Endothelial cell of umbilical vein (primary cell): ENCODE data around the gene TUBB2A. TPM values are rescaled to one million over a fixed set of nuclear protein-coding genes. Genes with fewer than 3 reads are reported as not detected.

Experiments
- BruUV-seq: library from RNA; stranded (reverse); fragments of 400-500 nt; replicated peaks from 2 replicates; lab custom pipeline; 2021; lab: Mats Ljungman, UMichigan
- CTCF ChIA-PET: fragments of 300-600, 350-600 bp; sonication (Branson Sonifier 250); formaldehyde crosslinking; loops from one replicate; lab custom pipeline; 2021; ENCODE audit warnings: antibody characterized with exemption, inconsistent platforms; lab: Charles Lee
- POLR2A ChIA-PET: fragments of 300-600, 350-600 bp; sonication (Branson Sonifier 250); formaldehyde crosslinking; loops from one replicate; lab custom pipeline; 2021; ENCODE audit warnings: antibody characterized with exemption, inconsistent platforms; lab: Charles Lee
- DNase-seq: peaks from one replicate; pipeline ENCODE4 v3.0.0-alpha.2; 2011; ENCODE audit warnings: low read depth, low spot score
- FAIRE-seq: peaks from 2 replicates; lab custom pipeline; 2011; peaks lifted over from hg19 to GRCh38; lab: Jason Lieb, UNC
- H2AFZ ChIP-seq: 2 replicates; pipeline ENCODE4 v1.6.0; 2012; ENCODE audit warnings: low read depth, low read length, control low read depth, inconsistent platforms
- H3K27ac ChIP-seq: 2 replicates; pipeline ENCODE4 v1.5.1; 2011; ENCODE audit warnings: low read depth, mild to moderate bottlenecking, control low read depth, low read length, moderate library complexity; ENCODE audit not compliant: insufficient read depth
- H3K27me3 ChIP-seq, 2 experiments: 2 replicates each; pipeline versions ENCODE4 v1.6.0 to v1.6.1; 2011; ENCODE audit warnings: low read length in 2 of 2, mixed read lengths in 1 of 2; ENCODE audit not compliant: control insufficient read depth in 2 of 2, insufficient read depth in 2 of 2
- H3K36me3 ChIP-seq, 2 experiments: 2 replicates in 1 of 2; 3 replicates in 1 of 2; pipeline ENCODE4 v1.5.1; 2011; ENCODE audit warnings: low read length in 2 of 2, mild to moderate bottlenecking in 1 of 2, moderate library complexity in 1 of 2; ENCODE audit not compliant: control insufficient read depth in 2 of 2, insufficient read depth in 2 of 2; ENCODE audit errors: extremely low read depth in 1 of 2
- H3K4me1 ChIP-seq: 3 replicates; pipeline ENCODE4 v1.5.1; 2011; ENCODE audit warnings: mild to moderate bottlenecking, low read length; ENCODE audit not compliant: control insufficient read depth, insufficient read depth; ENCODE audit errors: extremely low read depth
- H3K4me2 ChIP-seq: 2 replicates; pipeline ENCODE4 v1.6.1; 2011; ENCODE audit warnings: low read length, control low read depth, mixed read lengths; ENCODE audit not compliant: insufficient read depth
- H3K4me3 ChIP-seq, 3 experiments: fragments of 200-600 bp in 1 of 3; sonication (generic), shearing (Covaris generic) in 1 of 3; replicated peaks in 1 of 3; 2 replicates each; pipeline ENCODE4 v1.5.1; 2011 to 2016; ENCODE audit warnings: control low read depth in 3 of 3, low read length in 3 of 3, mild to moderate bottlenecking in 2 of 3, inconsistent platforms in 1 of 3, low read depth in 1 of 3, moderate library complexity in 1 of 3; ENCODE audit not compliant: insufficient read depth in 1 of 3
- H3K79me2 ChIP-seq: 2 replicates; pipeline ENCODE4 v1.6.0; 2012; ENCODE audit warnings: low read length, inconsistent platforms; ENCODE audit not compliant: control insufficient read depth, insufficient read depth
- H3K9ac ChIP-seq: replicated peaks from 2 replicates; pipeline ENCODE3; 2011; ENCODE audit warnings: low read length, control low read depth; ENCODE audit not compliant: insufficient read depth; ENCODE audit errors: extremely low read depth
- H3K9me1 ChIP-seq: replicated peaks from 3 replicates; pipeline ENCODE4 v1.6.0; 2011; ENCODE audit warnings: mild to moderate bottlenecking, low read length; ENCODE audit not compliant: control insufficient read depth, insufficient read depth; ENCODE audit errors: extremely low read depth
- H3K9me3 ChIP-seq: replicated peaks from 2 replicates; pipeline ENCODE4 v1.5.1; 2012; ENCODE audit warnings: low read length, inconsistent platforms; ENCODE audit not compliant: control insufficient read depth, insufficient read depth
- H4K20me1 ChIP-seq: replicated peaks from 2 replicates; pipeline ENCODE3; 2011; ENCODE audit warnings: mild to moderate bottlenecking, low read length; ENCODE audit not compliant: control insufficient read depth, insufficient read depth; ENCODE audit errors: extremely low read depth
- CTCF ChIP-seq, 2 donors: IDR thresholded peaks; 1 replicate in 1 of 2; 2 replicates in 1 of 2; pipeline ENCODE4 v1.5.1; 2011; ENCODE audit warnings: low read length in 2 of 2, mild to moderate bottlenecking in 2 of 2, moderate library complexity in 2 of 2, control low read depth in 1 of 2, inconsistent platforms in 1 of 2, low read depth in 1 of 2; ENCODE audit not compliant: insufficient read depth in 1 of 2; ENCODE audit errors: extremely low read depth in 1 of 2
- EZH2 ChIP-seq: IDR thresholded peaks from 2 replicates; pipeline ENCODE4 v1.6.1; 2012; ENCODE audit warnings: borderline replicate concordance, low read depth, mild to moderate bottlenecking, moderate library complexity, low read length, inconsistent platforms; ENCODE audit not compliant: severe bottlenecking
- FOS ChIP-seq: IDR thresholded peaks from 2 replicates; pipeline ENCODE4 v1.6.1; 2011; ENCODE audit warnings: mild to moderate bottlenecking, low read length, moderate library complexity, borderline replicate concordance; ENCODE audit not compliant: insufficient read depth
- GATA2 ChIP-seq: IDR thresholded peaks from 2 replicates; pipeline ENCODE4 v1.7.0; 2011; ENCODE audit warnings: low read depth, mild to moderate bottlenecking, moderate library complexity, mixed read lengths, low read length; ENCODE audit not compliant: insufficient read length, insufficient read depth
- JUN ChIP-seq: IDR thresholded peaks from 2 replicates; pipeline ENCODE4 v1.6.1; 2011; ENCODE audit warnings: borderline replicate concordance, low read depth; ENCODE audit not compliant: insufficient read length, insufficient read depth
- MAX ChIP-seq: IDR thresholded peaks from 2 replicates; pipeline ENCODE4 v1.6.1; 2011; ENCODE audit not compliant: insufficient read depth, insufficient read length
- MYC ChIP-seq: IDR thresholded peaks from one replicate; pipeline ENCODE4 v1.6.1; 2011; ENCODE audit warnings: mild to moderate bottlenecking, low read depth, low read length
- POLR2A ChIP-seq: IDR thresholded peaks from 2 replicates; pipeline ENCODE4 v1.6.1; 2012; ENCODE audit warnings: low read depth, mild to moderate bottlenecking, control low read depth, low read length
- POLR2AphosphoS5 ChIP-seq: IDR thresholded peaks from 2 replicates; pipeline ENCODE4 v1.6.1; 2012; ENCODE audit warnings: low read depth, mild to moderate bottlenecking, control low read depth, low read length, moderate library complexity; ENCODE audit not compliant: insufficient read depth
- dilution Hi-C: fragments of 300-500 bp; cut with MboI; formaldehyde crosslinking; loops from one replicate; pipeline ENCODE4 v1.15.0; 2019; ENCODE audit warnings: low sequenced_read_pairs; ENCODE audit not compliant: extremely low pct_ligation_motif_present
- intact Hi-C: fragments of 100-400 bp; cut with micrococcal nuclease; formaldehyde crosslinking; loops from one replicate; pipeline ENCODE4 v1.10.0; 2022
- polyA plus RNA-seq, 4 experiments: library from polyadenylated mRNA; depleted of rRNA in 3 of 4; stranded (reverse) in 3 of 4; unstranded in 1 of 4; fragments of >200 nt; gene quantifications; 2 replicates each; pipeline versions ENCODE4 v1.2.1 to v1.2.3, GENCODE V29; 2011 to 2012; ENCODE audit warnings: missing spikeins in 1 of 4
- total RNA-seq: library from RNA; stranded (reverse); gene quantifications from 2 replicates; pipeline ENCODE4 v1.2.3, GENCODE V29; 2021

Gene TUBB2A
- total and polyA plus RNA-seq, 2 donors (not counting 3 experiments of a cell fraction or from before 2014, with no cell fraction given): 80.3 to 99.2 TPM

GRCh38 chr6:3125815-3126214, 31.5 kb downstream of the TUBB2A start:
- DNase-seq: no peak
- ChIA-PET CTCF (interaction anchor here (0.6 to 7.4 kb wide), 12 partner anchors 12 to 146 kb away, joined by 3 to 121 read pairs (median 4); partner anchors contain the start of gene TUBB2A), POLR2A (interaction anchor here (0.7 kb wide), 1 partner anchor 50 kb away, joined by 4 read pairs; no protein-coding TSS in a partner anchor)
- TF ChIP-seq GATA2 (no peak), FOS (no peak), POLR2A (no peak), JUN (no peak), EZH2 (no peak), POLR2AphosphoS5 (no peak), MYC (no peak), MAX (no peak), CTCF (IDR thresholded peaks at IDR 0.05; ENCODE audit: extremely low read depth in 1 of 2, insufficient read depth in 1 of 2, low read depth in 1 of 2, low read length in 2 of 2) (no peak)
- Histone ChIP-seq H4K20me1 (no peaks in the 10 kb centered on the region), H3K4me2 (no peak overlapping the region), H3K4me1 (no peaks in the 10 kb centered on the region), H3K9ac (no peak overlapping the region), H3K9me3 (no peaks in the 10 kb centered on the region), H3K36me3 (no peaks in the 10 kb centered on the region), H3K9me1 (no peaks in the 10 kb centered on the region), H3K4me3 (no peak overlapping the region), H2AFZ (no peak overlapping the region), H3K27me3 (no peaks in the 10 kb centered on the region), H3K27ac (no peak overlapping the region), H3K79me2 (no peaks in the 10 kb centered on the region)
- intact Hi-C loops (loop anchor here (1.0 to 2.0 kb wide), 4 partner anchors 69 to 607 kb away; partner anchors contain the start of gene PSMG4), dilution Hi-C loops (no loop called here)
- no peak for FAIRE-seq
- BruUV-seq: no TSS peak
